ENCODE data around the gene INO80B.

INO80B gene

GRCh38 chr2:74421221-74421870 is 33.5 kb upstream of the INO80B start, which contains the start of the genes C2orf81 and WDR54:
C2orf81 (minus strand) TSS chr2:74421619; CDS start chr2:74421560, 59 bp downstream.
WDR54 (plus strand) TSS chr2:74421730; CDS start chr2:74422154, 424 bp downstream.
- H3K4me3 ChIP-seq (ENCODE audit: low read depth, low read length), result peak within 1 kb of the TSS; percentile 77
- no peak for TF ChIP-seq CTCF (conservative IDR thresholded peaks at IDR 0.05; ENCODE audit: low read depth, low read length)
- peak; percentile 77 for DNase-seq (ENCODE audit: low read depth)

GRCh38 chr2:74423231-74424095 is 31.4 kb upstream of the INO80B start:
- TF ChIP-seq CTCF (conservative IDR thresholded peaks at IDR 0.05; ENCODE audit: low read depth, low read length), result no peak
- no peak overlapping the region for H3K4me3 ChIP-seq (ENCODE audit: low read depth, low read length)
- no peak for DNase-seq (ENCODE audit: low read depth)

- no peak for TF ChIP-seq CTCF (conservative IDR thresholded peaks at IDR 0.05; ENCODE audit: low read depth, low read length)
- DNase-seq (ENCODE audit: low read depth), result no peak
- no peak overlapping the region for H3K4me3 ChIP-seq (ENCODE audit: low read depth, low read length)
Observed at GRCh38 chr2:74424139-74424992, 30.5 kb upstream of the INO80B start.

- DNase-seq (ENCODE audit: low read depth), result no peak
- H3K4me3 ChIP-seq (ENCODE audit: low read depth, low read length), result no peak overlapping the region
- TF ChIP-seq CTCF (conservative IDR thresholded peaks at IDR 0.05; ENCODE audit: low read depth, low read length), result no peak
Observed at GRCh38 chr2:74424995-74425406, 29.9 kb upstream of the INO80B start.

- no peak overlapping the region for H3K4me3 ChIP-seq (ENCODE audit: low read depth, low read length)
- no peak for DNase-seq (ENCODE audit: low read depth)
- no peak for TF ChIP-seq CTCF (conservative IDR thresholded peaks at IDR 0.05; ENCODE audit: low read depth, low read length)
Observed at GRCh38 chr2:74425523-74425922, 29.4 kb upstream of the INO80B start.

GRCh38 chr2:74426181-74426758 is 28.6 kb upstream of the INO80B start:
- H3K4me3 ChIP-seq (ENCODE audit: low read depth, low read length), result no peak overlapping the region
- TF ChIP-seq CTCF (conservative IDR thresholded peaks at IDR 0.05; ENCODE audit: low read depth, low read length), result no peak
- no peak for DNase-seq (ENCODE audit: low read depth)

All from choroid plexus epithelial cell (primary cell).